Anterior cingulate cortex (tissue), 58 donors: ENCODE results near the gene RABGAP1L.
"Not testable (repeated sequence)": the region's sequence is repeated elsewhere in the genome, so short reads cannot be mapped to it uniquely, and the experiment has no call there.

ENCODE experiments used
- DNase-seq, 58 donors: peaks; one replicate each; lab custom pipeline; 2025; lab: John Stamatoyannopoulos, UW

Gene RABGAP1L

DNA sequence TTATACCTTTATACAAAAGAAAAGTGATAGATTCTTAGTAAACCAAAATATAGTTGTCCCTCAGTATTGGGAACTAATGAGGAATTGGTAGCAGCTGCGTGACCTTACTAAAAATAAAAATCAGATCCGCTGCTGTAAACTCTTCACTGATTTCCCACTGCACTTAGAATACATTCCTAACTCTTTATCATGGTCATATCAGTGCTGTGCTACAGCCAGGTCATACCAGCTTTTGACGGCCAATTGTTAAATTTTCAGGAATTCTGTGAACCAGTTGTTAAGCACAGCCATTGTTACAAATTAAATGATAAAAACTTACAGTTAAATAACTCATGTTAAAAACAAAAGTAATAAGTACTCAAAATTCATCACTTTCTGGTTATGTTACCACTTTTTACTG is 533.8 kb downstream of the RABGAP1L start:
- no peak for DNase-seq

DNA sequence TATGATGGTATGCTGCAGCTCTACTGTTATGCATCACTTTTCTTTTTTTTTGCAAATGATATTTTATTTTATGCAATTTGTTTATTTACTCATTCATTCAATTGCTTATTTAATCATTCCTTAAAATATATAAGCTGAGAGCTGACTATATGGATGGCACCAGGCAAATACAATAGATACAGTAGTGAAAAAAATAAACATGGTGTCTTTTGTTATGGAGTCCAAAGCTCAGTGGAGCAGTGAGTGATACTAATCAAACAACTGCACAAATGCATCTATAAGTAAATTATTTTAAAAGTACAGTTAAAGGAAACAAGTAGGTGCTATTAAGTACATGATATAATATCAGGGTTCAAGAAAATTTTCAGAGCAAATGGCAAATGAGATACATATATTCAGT is 534.2 kb downstream of the RABGAP1L start:
- not testable (repeated sequence) for DNase-seq

DNA sequence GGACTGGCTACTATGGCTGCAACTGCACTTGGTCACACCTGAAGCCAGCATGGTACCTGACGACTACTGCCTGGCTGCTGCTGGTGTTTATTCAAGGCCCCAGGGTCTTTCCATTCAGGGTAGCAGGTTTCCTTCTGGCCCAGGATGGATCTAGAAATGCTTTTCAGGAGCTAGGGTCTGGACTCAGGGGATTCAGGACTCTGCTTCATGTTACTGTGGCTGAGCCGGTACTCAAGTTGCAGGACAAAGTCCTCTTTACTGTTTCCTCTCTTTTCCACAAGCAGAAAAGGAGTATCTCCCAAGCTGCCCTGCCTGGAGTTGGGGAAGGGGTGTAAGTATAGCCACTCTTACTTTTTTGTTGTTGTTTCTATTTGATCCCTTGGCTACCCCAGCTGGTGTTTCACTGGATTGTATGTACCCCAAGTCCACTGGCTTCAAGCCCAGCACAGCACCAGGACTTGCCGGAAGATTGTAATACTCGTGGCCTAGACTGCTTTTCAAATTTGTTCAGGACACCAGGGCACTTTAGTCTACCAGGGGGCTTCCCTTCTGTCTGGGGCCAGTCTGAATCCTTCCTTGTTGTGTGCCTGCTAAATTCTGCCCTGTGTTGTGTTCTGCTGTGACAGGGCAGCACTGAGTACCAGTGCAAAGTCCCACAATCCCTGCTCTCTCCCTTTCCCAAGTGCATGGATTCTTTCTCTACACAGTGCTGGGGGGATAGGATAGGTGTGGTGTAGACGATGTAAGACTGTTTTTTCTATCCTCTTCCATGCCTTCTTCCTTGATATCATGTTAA is 536.9 kb downstream of the RABGAP1L start:
- DNase-seq, result no peak

DNA sequence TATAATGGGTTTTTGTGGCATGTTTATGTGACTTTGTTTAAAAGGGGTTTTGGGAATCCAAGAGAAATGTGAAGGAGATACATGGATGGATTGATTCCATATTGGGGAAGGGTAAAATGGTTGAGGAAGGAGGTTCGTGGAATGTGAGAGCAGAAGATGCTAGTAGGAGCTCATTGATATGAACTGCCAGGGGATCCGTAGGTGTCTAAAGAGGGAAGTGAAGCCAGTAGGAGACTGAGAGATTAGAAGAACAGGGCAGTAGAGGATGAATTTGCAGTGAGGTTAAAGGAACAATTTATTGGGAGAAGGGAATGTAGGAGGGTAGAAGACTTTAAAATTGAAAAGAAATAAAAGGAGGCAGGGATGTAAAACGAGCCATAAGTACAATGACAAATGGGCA is 541.0 kb downstream of the RABGAP1L start:
- DNase-seq, result no peak

DNA sequence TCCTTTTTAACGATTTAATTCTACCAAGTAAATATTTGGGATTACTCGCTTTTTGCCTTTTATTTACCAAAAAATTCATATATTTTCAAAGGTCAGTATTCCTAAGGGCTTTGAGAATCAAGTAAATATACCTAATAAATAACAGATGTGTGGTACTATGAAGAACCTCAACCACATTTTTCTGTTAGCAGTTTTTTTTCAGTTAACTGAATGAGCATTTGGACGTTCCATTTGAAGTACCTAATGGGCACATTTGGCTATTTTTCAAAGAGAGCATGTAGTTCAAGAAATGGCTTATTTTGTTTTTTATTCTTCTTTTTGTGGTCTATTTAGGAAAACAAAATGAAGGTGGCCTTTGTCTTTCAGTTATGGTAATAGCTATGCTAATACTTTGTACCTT is 541.5 kb downstream of the RABGAP1L start:
- DNase-seq, result no peak

DNA sequence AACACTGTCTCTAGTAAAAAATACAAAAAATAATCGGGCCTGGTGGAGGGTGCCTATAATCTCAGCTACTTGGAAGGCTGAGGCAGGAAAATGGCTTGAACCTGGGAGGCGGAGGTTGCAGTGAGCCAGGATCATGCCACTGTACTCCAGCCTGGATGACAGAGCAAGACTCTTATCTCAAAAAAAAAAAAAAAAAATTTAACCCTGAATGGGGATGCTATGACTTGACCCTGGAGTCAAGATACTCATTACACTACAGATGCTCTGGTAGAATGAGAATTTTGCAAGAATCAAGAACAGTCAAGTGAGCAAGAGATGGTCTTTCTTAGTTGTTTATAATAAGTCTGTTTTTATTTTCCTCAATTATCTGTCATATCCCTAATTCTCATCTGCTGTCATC is 542.2 kb downstream of the RABGAP1L start:
- no peak for DNase-seq

DNA sequence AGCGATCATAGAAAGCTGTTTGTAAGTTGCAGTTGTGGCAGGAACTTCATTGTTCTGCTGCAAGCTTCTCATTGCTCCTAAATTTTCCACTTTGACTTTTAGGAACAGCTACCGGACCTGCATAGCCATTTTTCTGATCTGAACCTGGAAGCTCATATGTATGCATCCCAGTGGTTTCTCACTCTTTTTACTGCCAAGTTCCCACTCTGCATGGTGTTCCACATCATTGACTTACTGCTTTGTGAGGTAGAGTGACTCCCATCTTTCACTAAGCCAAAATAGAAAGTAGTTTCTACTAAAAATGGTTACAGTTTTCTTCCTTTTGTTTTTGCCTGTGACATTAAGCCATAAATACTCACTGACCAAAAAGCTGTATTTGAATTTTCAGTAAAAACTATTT is 542.7 kb downstream of the RABGAP1L start:
- no peak for DNase-seq

DNA sequence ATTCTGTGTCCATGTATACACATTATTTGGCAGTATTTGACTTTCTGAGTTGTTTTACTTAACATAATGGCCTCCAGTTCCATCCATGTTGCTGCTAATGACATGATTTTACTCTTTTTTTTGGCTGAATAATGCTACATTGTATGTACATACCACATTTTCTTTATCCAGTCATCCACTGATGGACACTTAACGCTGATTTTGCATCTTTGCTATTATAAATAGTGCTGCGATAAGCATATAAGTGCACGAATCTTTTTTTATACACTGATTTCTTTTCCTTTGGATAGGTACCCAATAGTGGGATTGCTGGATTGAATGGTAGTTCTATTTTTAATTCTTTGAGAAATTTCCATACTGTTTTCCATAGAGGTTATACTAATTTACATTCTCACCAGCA is 544.0 kb downstream of the RABGAP1L start:
- DNase-seq, result no peak

DNA sequence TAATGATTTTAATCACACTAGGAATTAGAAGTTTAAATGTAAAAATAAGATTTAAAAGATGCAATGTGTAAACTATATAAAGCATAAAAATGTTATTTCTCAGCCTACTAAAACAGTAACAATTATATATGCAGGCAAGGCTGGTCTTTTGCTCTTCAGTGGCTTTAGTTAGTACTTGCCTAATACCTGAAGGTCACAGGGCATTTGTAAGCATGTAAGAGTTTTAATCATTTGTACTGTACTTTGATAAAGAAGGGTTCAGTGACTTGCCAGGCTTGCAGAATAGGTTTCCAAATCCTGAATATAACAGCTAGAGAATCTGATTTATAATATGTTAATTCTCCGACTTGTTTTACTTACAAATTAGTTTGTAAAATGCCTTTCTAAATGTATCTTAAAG is 545.0 kb downstream of the RABGAP1L start:
- DNase-seq, result no peak

DNA sequence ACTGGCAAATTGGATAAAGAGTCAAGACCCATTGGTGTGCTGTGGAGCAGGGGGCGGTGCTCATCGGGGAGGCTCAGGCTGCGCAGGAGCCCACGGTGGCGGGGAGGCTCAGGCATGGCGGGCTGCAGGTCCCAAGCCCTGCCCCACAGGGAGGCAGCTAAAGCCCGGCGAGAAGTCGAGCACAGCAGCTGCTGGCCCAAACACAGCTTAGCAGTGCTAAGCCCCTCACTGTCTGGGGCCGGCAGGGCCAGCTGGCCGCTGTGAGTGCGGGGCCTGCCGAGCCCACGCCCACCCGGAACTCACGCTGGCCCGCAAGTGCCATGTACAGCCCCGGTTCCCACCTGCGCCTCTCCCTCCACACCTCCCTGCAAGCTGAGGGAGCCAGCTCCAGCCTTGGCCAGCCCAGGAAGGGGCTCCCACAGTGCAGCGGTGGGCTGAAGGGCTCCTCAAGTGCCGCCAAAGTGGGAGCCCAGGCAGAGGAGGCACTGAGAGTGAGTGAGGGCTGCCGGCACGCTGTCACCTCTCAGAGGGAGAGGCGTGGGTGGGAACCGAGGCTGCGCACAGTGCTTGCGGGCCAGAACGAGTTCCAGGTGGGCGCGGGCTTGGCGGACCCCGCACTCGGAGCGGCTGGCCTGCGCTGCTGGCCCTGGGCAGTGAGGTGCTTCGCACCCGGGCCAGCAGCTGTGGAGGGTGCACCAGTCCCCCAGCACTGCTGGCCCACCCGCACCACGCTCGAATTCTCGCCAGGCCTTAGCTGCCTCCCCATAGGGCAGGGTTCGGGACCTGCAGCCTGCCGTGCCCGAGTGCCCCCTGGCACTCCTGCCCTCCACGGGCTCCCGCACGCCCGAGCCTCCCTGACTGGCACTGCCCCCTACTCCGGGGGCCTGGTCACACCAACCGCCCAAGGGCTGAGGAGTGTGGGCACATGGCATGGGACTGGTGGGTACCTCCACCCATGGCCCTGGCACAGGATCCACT is 551.8 kb downstream of the RABGAP1L start:
- no peak for DNase-seq

DNA sequence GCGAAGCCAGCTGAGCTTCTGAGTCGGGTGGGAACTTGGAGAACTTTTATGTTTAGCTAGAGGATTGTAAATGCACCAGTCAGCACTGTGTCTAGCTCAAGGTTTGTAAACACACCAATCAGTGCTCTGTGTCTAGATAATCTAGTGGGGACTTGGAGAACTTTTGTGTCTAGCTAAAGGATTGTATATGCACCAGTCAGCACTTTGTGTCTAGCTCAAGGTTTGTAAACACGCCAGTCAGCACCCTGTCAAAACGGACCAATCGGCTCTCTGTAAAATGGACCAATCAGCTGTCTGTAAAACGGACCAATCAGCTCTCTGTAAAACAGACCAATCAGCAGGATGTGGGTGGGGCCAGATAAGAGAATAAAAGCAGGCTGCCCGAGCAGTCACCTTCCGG is 552.5 kb downstream of the RABGAP1L start:
- DNase-seq, result not testable (repeated sequence)

DNA sequence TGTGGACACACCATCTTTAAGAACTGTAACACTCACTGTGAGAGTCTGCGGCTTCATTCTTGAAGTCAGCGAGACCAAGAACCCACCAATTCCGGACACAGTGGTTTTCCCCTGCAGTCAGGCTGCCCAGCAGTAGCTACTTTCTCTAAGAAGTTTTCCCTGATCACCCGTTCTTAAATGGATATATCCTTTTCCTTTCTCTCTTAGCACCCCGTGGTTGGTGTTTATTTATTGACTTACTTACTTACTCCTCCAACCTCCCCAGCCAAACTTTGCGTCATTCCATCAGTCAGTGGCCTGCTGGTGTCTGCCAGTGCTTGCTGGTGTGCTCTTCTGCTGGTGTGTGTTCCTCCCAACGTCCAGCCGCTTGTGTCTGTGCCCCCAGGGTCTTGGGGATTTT is 553.2 kb downstream of the RABGAP1L start:
- DNase-seq, result no peak

DNA sequence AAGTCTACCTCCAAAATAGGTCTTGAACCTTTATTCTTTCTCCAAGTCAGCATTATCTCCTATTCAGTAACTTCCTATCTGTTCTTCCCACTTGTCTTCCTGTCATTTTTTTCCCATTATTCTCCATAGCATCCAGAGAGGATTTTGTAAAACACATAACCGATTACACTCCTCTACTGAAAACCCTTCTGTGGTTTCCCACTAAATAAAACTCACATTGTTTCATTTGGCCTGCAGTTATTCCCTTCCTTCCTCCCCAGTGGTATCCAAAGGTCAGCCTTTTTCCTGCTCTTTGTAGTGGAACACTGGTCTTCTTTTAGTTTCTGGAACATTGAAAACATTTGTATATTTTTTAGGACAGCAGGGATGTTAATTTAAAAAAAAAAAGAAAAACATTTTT is 554.5 kb downstream of the RABGAP1L start:
- DNase-seq, result no peak

DNA sequence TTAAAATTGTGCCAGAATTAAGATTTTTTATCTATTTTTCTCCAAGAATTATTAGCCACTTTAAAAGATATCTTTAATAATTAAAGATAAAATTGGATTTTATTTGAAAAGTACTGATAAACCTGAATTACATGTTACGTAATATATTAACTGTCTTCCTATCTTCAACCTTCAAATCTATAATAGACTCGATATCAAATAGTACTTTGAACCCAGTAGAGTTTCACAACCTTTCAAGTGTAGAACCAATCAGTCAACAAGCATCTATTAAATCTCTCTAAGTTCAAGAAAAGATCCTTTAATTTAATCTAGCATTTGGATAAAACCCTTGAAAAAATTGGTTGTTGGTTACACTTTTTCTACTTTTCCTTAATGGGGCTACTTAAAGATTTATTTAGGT is 559.9 kb downstream of the RABGAP1L start:
- DNase-seq, result no peak

DNA sequence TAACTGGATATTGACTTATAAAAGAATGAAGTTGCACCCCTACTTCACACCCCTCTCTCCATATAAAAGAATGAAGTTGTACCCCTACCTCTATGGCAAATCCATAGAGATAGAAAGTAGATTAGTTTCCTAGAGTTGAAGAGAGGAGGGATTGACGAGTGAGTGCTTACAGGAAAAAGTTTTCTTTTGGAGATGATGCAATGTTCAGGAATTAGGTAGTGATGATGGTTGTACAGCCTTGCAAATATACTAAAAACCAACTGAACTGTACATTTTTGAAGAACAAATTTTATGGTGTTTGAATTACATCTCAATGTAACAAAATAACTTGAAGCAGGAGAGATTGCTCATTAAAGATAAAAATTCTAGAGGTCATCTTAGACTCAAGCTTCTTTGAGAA is 561.3 kb downstream of the RABGAP1L start:
- DNase-seq, result no peak

DNA sequence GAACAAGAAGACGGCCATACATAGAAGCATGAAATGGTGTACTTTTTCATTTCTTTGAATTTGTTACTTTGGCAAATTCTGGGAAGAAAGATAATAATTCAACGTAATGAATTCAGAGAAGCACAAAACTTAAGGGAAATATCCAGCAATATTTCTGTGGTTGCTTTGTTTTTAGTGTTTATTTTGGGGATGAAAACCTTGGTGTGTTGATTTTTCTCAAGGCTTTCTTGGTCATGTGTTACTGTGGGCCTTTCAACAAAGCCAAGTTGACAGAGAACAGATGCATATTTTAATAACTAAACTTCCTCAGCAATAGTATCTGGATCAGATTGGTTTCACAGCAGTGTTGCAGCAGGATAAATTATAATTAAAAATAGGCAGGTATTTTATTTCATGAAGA is 561.9 kb downstream of the RABGAP1L start:
- DNase-seq, result no peak

DNA sequence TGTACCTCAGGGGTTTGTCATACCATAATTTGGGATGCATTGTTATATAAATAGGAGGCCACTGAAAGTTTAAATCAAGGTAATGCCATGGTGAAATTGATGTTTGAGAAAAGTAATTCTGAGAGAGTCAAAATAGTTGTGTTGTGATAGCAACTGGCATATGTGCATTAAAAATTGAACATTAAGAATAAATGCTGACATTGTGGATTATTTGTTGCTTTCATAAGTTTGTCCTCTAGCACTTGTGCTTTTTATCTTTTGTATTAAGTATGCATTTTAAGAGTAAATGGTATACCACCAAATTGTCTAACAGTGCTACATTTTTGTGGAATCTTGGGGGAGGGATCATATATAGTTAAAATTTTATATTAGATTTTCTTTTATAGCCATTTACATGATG is 564.5 kb downstream of the RABGAP1L start:
- DNase-seq, result no peak

DNA sequence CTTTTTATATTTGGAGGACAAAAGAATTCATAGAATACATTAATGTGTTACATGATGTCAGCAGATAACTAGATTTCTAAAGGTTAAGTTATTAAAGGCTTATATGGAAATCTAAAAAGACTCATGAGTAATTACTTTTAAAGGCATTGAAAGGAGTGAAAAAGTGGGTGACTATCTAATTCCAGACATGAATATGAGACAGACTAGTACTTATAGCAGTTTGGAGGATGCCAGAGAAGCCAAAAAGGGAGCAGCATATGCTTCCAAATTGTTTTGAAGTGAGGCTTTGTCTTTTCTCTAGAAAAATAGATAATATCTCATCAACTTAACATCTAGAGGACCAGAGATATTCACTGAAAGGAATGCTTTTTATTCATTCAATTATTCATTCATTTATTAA is 564.9 kb downstream of the RABGAP1L start:
- peak in 1 of 58 donors; percentile 28 for DNase-seq

DNA sequence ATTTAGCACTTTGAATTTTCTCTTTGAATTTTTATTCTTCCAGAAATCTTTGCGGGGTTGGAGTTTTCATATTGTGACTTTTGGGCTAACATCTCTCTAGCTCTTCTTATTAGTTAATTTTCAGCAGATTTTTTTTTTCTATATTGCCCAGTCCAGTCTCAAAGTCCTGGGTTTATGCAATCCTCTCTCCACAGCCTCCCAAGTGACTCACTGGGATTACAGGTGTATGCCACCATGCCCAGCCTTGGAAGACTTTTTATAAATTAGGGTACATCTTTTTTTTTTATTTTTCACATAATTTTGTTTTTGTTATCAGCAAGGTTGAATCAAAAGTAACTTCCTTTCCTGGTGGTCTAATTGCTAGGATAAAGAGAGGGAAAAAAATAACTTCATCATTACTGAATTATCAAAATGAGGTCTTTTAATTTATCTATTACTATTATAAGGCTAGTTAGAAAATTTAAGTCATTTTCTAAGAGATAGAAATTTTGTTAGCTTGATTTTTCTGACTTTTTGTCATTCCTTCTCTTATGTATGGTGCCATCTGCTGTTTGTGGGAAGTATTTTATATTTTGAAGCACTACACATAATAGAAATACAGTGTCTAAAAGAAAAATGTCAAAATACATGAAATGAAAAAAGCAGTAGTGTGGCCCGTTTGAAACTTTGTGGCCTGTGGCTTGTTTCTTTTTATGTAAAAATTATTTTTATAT is 567.0 kb downstream of the RABGAP1L start:
- no peak for DNase-seq

DNA sequence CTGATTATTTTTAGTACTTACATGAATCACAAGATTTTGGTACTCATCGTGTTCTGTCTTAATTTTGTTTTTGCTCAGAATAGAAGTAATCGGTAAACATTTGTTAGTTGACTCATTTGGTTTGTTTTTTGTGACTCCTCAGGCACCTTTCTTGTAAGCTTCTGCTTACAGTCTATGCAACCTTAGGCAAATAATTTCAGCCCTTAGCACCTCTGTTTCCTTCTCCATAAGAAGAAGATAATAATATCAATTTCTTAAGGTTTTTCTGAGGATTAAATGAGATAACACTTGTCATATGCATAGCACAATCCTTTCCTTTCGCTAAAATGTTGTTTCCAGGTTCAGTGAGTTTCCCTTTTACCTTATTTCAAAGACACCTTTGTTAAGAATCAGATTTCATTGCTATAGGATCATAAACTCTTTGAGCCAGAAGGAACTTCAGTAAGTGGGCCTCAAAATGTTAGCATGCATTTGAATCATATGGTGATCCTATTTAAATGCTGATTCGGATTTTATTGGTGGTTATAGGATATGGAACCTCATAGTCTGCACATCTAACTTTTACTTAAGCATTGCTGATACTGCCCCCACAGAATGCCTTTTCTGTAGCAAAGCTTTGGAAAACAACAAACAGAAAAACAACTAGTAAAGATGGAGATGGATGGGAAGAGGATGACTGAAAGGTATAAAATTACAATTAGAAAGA is 567.7 kb downstream of the RABGAP1L start:
- DNase-seq, result no peak
